ENCODE data around the gene KRTAP5-8.
"Not testable (repeated sequence)": the region's sequence is repeated elsewhere in the genome, so short reads cannot be mapped to it uniquely, and the experiment has no call there.

The KRTAP5-8 gene

DNA sequence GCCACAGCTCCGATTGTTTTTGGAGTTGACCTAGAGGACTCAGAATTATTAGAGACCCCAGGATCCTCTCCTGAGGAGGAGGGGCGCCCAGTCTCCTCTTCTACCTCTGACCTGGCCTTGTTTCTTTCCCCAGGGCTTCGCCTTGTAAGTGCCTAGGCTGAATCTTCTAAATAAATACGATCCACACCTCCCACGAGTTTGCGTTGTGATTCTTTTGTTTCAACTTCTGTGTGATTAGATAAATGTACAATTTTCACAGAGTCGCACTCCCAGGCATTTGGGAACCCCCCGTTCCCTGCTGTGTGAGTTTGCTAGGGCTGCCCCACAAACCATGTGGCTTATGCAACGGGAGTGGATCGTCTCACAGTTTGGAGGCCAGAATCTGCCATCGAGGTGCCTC is 1.2 kb downstream of the KRTAP5-8 start:
- in situ Hi-C loops (cut with MboI; ENCODE audit: low pct_unique_long_range_greater_than_20kb, low sequenced_read_pairs, unreplicated experiment), result no loop called here
- TF ChIP-seq CTCF (IDR thresholded peaks at IDR 0.05; ENCODE audit: extremely low read depth, insufficient read depth, missing control alignments), result no peak
- DNase-seq (ENCODE audit: low spot score), result no peak

- peak; percentile 69 for DNase-seq (ENCODE audit: low spot score)
- in situ Hi-C loops (cut with MboI; ENCODE audit: low pct_unique_long_range_greater_than_20kb, low sequenced_read_pairs, unreplicated experiment), result not testable (repeated sequence)
These were observed 2.1 kb downstream of the KRTAP5-8 start for GRCh38 chr11:71539971-71540370.

GRCh38 chr11:71540521-71541304 is 2.9 kb downstream of the KRTAP5-8 start:
- peak; percentile 60 for DNase-seq (ENCODE audit: low spot score)
- in situ Hi-C loops (cut with MboI; ENCODE audit: low pct_unique_long_range_greater_than_20kb, low sequenced_read_pairs, unreplicated experiment), result not testable (repeated sequence)

- in situ Hi-C loops (cut with MboI; ENCODE audit: low pct_unique_long_range_greater_than_20kb, low sequenced_read_pairs, unreplicated experiment), result no loop called here
- TF ChIP-seq CTCF (IDR thresholded peaks at IDR 0.05; ENCODE audit: extremely low read depth, insufficient read depth, missing control alignments), result no peak
- no peak for DNase-seq (ENCODE audit: low spot score)
These were observed 4.6 kb downstream of the KRTAP5-8 start for GRCh38 chr11:71542382-71542781.

DNA sequence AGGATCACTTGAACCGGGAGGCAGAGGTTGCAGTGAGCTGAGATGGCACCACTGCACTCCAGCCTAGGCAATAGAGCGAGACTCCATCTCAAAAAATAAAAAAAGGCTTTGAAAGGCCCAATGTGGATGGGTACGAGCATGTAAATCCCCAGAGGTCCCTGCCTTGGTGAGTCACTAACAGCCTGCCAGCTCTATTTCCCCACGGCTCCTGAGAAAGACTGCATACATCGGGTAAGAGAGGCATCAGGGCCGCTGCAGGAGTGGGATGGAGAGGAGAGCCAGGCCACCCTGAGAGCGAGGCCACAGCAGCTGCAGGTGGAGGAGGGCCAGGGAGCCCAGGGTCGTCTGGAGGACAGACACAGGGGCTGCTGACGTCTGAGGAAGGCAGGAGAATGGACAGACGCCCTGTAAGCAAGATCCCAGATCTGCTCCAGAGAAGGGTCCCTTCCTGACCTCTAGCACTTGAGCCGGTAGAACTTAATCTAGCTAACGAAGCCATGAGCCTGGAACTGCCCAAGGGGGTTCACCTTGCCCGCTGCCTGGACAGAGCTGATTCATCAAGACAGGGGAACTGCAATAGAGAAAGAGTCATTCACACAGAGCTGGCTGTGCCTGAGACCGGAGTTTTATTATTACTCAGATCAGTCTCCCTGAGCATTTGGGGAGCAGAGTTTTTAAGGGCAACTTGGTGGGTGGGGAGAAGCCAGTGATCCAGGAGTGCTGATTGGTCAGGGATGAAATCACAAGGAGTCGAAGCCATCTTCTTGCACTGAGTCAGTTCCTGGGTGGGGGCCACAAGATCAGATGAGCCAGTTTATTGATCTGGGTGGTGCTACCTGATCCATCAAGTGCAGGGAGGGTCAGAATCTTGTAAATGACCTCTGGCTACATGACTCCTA is 5.3 kb downstream of the KRTAP5-8 start:
- in situ Hi-C loops (cut with MboI; ENCODE audit: low pct_unique_long_range_greater_than_20kb, low sequenced_read_pairs, unreplicated experiment), result no loop called here
- no peak for DNase-seq (ENCODE audit: low spot score)
- no peak for TF ChIP-seq CTCF (IDR thresholded peaks at IDR 0.05; ENCODE audit: extremely low read depth, insufficient read depth, missing control alignments)

DNA sequence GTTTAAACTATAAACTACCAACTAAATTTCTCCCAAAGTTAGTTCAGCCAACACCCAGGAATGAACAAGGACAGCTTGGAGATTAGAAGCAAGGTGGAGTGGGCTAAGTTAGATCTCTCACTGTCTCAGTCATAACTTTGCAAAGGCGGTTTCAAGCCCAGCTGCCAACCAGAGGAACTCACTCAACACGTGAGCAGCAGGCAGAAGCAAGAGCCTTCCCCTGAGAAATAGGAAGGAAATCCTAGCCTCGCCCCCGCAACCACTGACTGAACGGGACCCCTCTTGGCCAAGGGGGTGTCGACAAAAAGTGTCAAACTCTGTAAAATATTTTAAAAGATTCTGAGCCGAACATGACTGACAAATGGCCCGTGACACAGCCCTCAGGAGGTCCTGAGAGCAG is 6.0 kb downstream of the KRTAP5-8 start:
- in situ Hi-C loops (cut with MboI; ENCODE audit: low pct_unique_long_range_greater_than_20kb, low sequenced_read_pairs, unreplicated experiment), result no loop called here
- DNase-seq (ENCODE audit: low spot score), result no peak
- no peak for TF ChIP-seq CTCF (IDR thresholded peaks at IDR 0.05; ENCODE audit: extremely low read depth, insufficient read depth, missing control alignments)

- in situ Hi-C loops (cut with MboI; ENCODE audit: low pct_unique_long_range_greater_than_20kb, low sequenced_read_pairs, unreplicated experiment), result no loop called here
- no peak for DNase-seq (ENCODE audit: low spot score)
- no peak for TF ChIP-seq CTCF (IDR thresholded peaks at IDR 0.05; ENCODE audit: extremely low read depth, insufficient read depth, missing control alignments)
These were observed 6.8 kb downstream of the KRTAP5-8 start for GRCh38 chr11:71544525-71545214.
